Natural killer cell (primary cell): ENCODE data around the gene PIWIL1. TPM values are rescaled to one million over a fixed set of nuclear protein-coding genes. Genes with fewer than 3 reads are reported as not detected.

ENCODE experiments used
- ATAC-seq, 3 donors: fragments of 150-1000 bp in 2 of 3; fragments of 200-7000 bp in 1 of 3; cut with Tn5 transposase; 1 replicate in 1 of 3; 2 replicates in 2 of 3; pipeline ENCODE4 v1.10.0; 2021; ENCODE audit warnings: mild to moderate bottlenecking in 2 of 3, moderate library complexity in 2 of 3
- DNase-seq, 2 donors: peaks; one replicate each; pipeline versions ENCODE4 v3.0.0 to v3.0.0-alpha.2; 2013 to 2021; ENCODE audit warnings: mixed read lengths in 1 of 2
- H3K27ac ChIP-seq: one replicate; pipeline ENCODE4 v1.5.1; 2013; ENCODE audit warnings: mild to moderate bottlenecking, low read length
- H3K27me3 ChIP-seq: one replicate; pipeline ENCODE4 v1.6.1; 2013; ENCODE audit warnings: low read length; ENCODE audit not compliant: control insufficient read depth, insufficient read depth
- H3K36me3 ChIP-seq: one replicate; pipeline ENCODE4 v1.6.1; 2013; ENCODE audit warnings: low read length; ENCODE audit not compliant: control insufficient read depth, insufficient read depth
- H3K4me1 ChIP-seq: one replicate; pipeline ENCODE4 v1.6.1; 2013; ENCODE audit warnings: low read length; ENCODE audit not compliant: control insufficient read depth, insufficient read depth
- H3K4me3 ChIP-seq: one replicate; pipeline ENCODE4 v1.5.1; 2013; ENCODE audit warnings: low read length
- H3K9me3 ChIP-seq: one replicate; pipeline ENCODE4 v1.6.1; 2013; ENCODE audit warnings: low read length; ENCODE audit not compliant: control insufficient read depth, insufficient read depth
- H3K27ac Mint-ChIP-seq, 2 donors: one replicate each; pipeline ENCODE4 v1.8.0; 2022; ENCODE audit warnings: mild to moderate bottlenecking in 2 of 2, mixed read lengths in 2 of 2, moderate library complexity in 1 of 2
- H3K27me3 Mint-ChIP-seq, 2 donors: one replicate each; pipeline ENCODE4 v1.8.0; 2022; ENCODE audit warnings: low read depth in 2 of 2, mixed read lengths in 2 of 2
- H3K36me3 Mint-ChIP-seq: one replicate; pipeline ENCODE4 v1.8.0; 2022; ENCODE audit warnings: mixed read lengths
- H3K4me1 Mint-ChIP-seq, 2 donors: one replicate each; pipeline ENCODE4 v1.8.0; 2022; ENCODE audit warnings: mixed read lengths in 2 of 2
- H3K4me3 Mint-ChIP-seq: one replicate; pipeline ENCODE4 v1.8.0; 2022; ENCODE audit warnings: mild to moderate bottlenecking, moderate library complexity, mixed read lengths
- H3K9me3 Mint-ChIP-seq, 2 donors: one replicate each; pipeline ENCODE4 v1.8.0; 2022; ENCODE audit warnings: mixed read lengths in 2 of 2
- CTCF ChIP-seq: fragments of 200-600 bp; IDR thresholded peaks from one replicate; pipeline ENCODE4 v1.8.0; 2022; ENCODE audit warnings: antibody characterized with exemption
- WGBS: methylation state at CpG from one replicate; pipeline ENCODE4 v1.1.7; 2013; ENCODE audit warnings: missing lambda C conversion rate; ENCODE audit not compliant: insufficient coverage; 5-methylcytosine and 5-hydroxymethylcytosine counted together
- intact Hi-C: fragments of 100-400 bp; cut with micrococcal nuclease; formaldehyde crosslinking; loops from one replicate; pipeline ENCODE4 v1.14.2; 2022
- total RNA-seq, 4 donors: library from RNA; stranded (reverse); fragments of 120-200 nt in 1 of 4; gene quantifications; one replicate each; pipeline versions ENCODE4 v1.2.3 to v1.2.4, GENCODE V29; 2013 to 2022

The PIWIL1 gene
- total RNA-seq, 3 donors from 2014 or later (not counting 1 experiment from before 2014, with no cell fraction given), result not detected

- no peaks in the 10 kb centered on the region for H3K36me3 Mint-ChIP-seq
- ATAC-seq (no peak), DNase-seq (no peak)
- H3K4me3 ChIP-seq, result no peak overlapping the region
- H3K27ac Mint-ChIP-seq, result no peak overlapping the region
- H3K27me3 Mint-ChIP-seq, result peaks cover 16 to 49% of the 10 kb centered on the region in 2 donors
- no peak overlapping the region for H3K4me3 Mint-ChIP-seq
- no peaks in the 10 kb centered on the region for H3K9me3 Mint-ChIP-seq
- no peak for TF ChIP-seq CTCF
- WGBS, result 73% methylated on average over 7 of the region's 7 CpGs
- no peaks in the 10 kb centered on the region for H3K4me1 ChIP-seq
- H3K4me1 Mint-ChIP-seq, result peaks cover 6 to 7% of the 10 kb centered on the region in 2 donors
- H3K36me3 ChIP-seq, result no peaks in the 10 kb centered on the region
- H3K27ac ChIP-seq, result no peak overlapping the region
- intact Hi-C loops, result no loop called here
- H3K9me3 ChIP-seq, result no peaks in the 10 kb centered on the region
- no peaks in the 10 kb centered on the region for H3K27me3 ChIP-seq
These were observed 16.7 kb downstream of the PIWIL1 start for GRCh38 chr12:130354407-130354806.

DNA sequence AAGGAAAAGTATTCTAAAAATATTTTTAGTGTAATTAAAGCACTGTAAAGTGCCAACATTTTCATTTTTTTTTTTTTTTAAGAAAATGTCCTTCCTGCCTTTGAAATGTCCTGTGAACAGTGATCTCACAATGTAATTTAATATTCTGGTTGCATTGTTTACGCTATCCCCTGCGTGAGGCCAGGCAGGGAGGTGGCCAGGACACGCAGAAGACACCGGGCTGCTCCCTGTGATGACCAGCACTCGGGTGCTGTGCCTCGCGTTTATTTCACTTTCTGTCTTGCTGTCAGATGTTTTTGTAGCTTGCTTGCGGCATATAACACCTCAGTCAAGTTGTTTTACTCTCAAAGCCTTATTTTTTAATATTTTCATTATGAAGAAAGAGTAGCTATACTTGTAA is 18.5 kb downstream of the PIWIL1 start:
- no peak for DNase-seq
- 83% methylated on average over 8 of the region's 8 CpGs for WGBS

DNA sequence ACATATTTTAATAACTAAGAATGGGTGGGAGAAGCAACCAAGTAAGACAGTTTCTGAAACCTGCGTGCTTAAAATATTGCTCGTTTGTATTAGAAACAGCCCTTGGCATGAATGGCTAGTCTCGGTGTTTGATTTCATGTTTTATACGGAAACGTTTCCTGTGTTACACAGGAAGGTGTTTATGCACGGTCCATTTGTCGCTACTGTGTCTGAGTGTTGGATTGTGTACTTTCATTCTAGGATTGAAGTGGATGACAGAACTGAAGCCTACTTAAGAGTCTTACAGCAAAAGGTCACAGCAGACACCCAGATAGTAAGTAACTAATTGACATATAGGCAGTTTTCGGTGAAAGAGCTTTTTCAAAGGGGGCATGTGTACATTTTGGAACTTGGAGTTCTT is 19.6 kb downstream of the PIWIL1 start:
- H3K27ac ChIP-seq, result no peak overlapping the region
- TF ChIP-seq CTCF, result no peak
- peaks cover 6 to 7% of the 10 kb centered on the region in 2 donors for H3K4me1 Mint-ChIP-seq
- H3K9me3 Mint-ChIP-seq, result no peaks in the 10 kb centered on the region
- no peak overlapping the region for H3K4me3 Mint-ChIP-seq
- H3K4me3 ChIP-seq, result no peak overlapping the region
- no peak for DNase-seq
- intact Hi-C loops, result no loop called here
- no peaks in the 10 kb centered on the region for H3K4me1 ChIP-seq
- H3K9me3 ChIP-seq, result no peaks in the 10 kb centered on the region
- WGBS, result 92% methylated on average over 8 of the region's 8 CpGs
- no peak for ATAC-seq
- H3K36me3 Mint-ChIP-seq, result no peaks in the 10 kb centered on the region
- H3K36me3 ChIP-seq, result no peaks in the 10 kb centered on the region
- H3K27ac Mint-ChIP-seq, result no peak overlapping the region
- H3K27me3 ChIP-seq, result no peaks in the 10 kb centered on the region
- H3K27me3 Mint-ChIP-seq, result peaks cover 13 to 20% of the 10 kb centered on the region in 2 donors

More for the DNA sequence above, 18.5 kb downstream of the PIWIL1 start:
- no peak overlapping the region for H3K4me3 Mint-ChIP-seq
- peaks cover 6 to 7% of the 10 kb centered on the region in 2 donors for H3K4me1 Mint-ChIP-seq
- intact Hi-C loops, result no loop called here
- H3K9me3 ChIP-seq, result no peaks in the 10 kb centered on the region
- peaks cover 16 to 30% of the 10 kb centered on the region in 2 donors for H3K27me3 Mint-ChIP-seq
- no peak for TF ChIP-seq CTCF
- no peaks in the 10 kb centered on the region for H3K27me3 ChIP-seq
- H3K27ac Mint-ChIP-seq, result no peak overlapping the region
- ATAC-seq, result no peak
- no peaks in the 10 kb centered on the region for H3K36me3 ChIP-seq
- H3K4me1 ChIP-seq, result no peaks in the 10 kb centered on the region
- no peak overlapping the region for H3K27ac ChIP-seq
- no peaks in the 10 kb centered on the region for H3K36me3 Mint-ChIP-seq
- no peak overlapping the region for H3K4me3 ChIP-seq
- no peaks in the 10 kb centered on the region for H3K9me3 Mint-ChIP-seq

GRCh38 chr12:130357729-130358330 is 20.1 kb downstream of the PIWIL1 start:
- intact Hi-C loops, result no loop called here
- Histone ChIP-seq H3K9me3 (no peaks in the 10 kb centered on the region), H3K27me3 (no peaks in the 10 kb centered on the region), H3K4me3 (no peak overlapping the region), H3K4me1 (no peaks in the 10 kb centered on the region), H3K27ac (no peak overlapping the region), H3K36me3 (no peaks in the 10 kb centered on the region)
- WGBS, result 58% methylated on average over 14 of the region's 14 CpGs
- H3K9me3 Mint-ChIP-seq, result no peaks in the 10 kb centered on the region
- H3K27me3 Mint-ChIP-seq, result peaks cover 13 to 19% of the 10 kb centered on the region in 2 donors
- H3K36me3 Mint-ChIP-seq, result no peaks in the 10 kb centered on the region
- no peak for ATAC-seq
- no peak for TF ChIP-seq CTCF
- no peak for DNase-seq
- peaks cover 5 to 6% of the 10 kb centered on the region in 2 donors for H3K4me1 Mint-ChIP-seq
- H3K27ac Mint-ChIP-seq, result no peak overlapping the region
- no peak overlapping the region for H3K4me3 Mint-ChIP-seq
